GM13976 (cell line): ENCODE results near the gene AKIRIN2.
A peak's percentile ranks its signal among the peaks of the same experiment; 100 is the strongest.

Source experiments
- DNase-seq: peaks from one replicate; pipeline ENCODE4 v3.0.0; 2012; ENCODE audit warnings: low spot score
- CTCF ChIP-seq: IDR thresholded peaks from 2 replicates; pipeline ENCODE4 v1.5.1; 2012; ENCODE audit warnings: borderline replicate concordance, mild to moderate bottlenecking; ENCODE audit not compliant: insufficient read depth; ENCODE audit errors: extremely low read depth, missing control alignments, control extremely low read depth
- in situ Hi-C: fragments of 300-500 bp; cut with MboI; formaldehyde crosslinking; loops from one replicate; pipeline ENCODE4 v1.12.0; 2022; ENCODE audit warnings: low sequenced_read_pairs, mixed read lengths, inconsistent platforms; ENCODE audit not compliant: unreplicated experiment

The AKIRIN2 gene

GRCh38 chr6:87672641-87673040 is 29.4 kb downstream of the AKIRIN2 start:
- no peak for TF ChIP-seq CTCF
- no peak for DNase-seq
- in situ Hi-C loops = no loop called here

GRCh38 chr6:87671555-87672029 is 30.4 kb downstream of the AKIRIN2 start:
- in situ Hi-C loops = no loop called here
- no peak for DNase-seq
- no peak for TF ChIP-seq CTCF

- TF ChIP-seq CTCF = no peak
- in situ Hi-C loops = no loop called here
- no peak for DNase-seq
Observed at GRCh38 chr6:87670707-87671106, 31.3 kb downstream of the AKIRIN2 start.

GRCh38 chr6:87669051-87669450 is 33.0 kb downstream of the AKIRIN2 start:
- in situ Hi-C loops = no loop called here

GRCh38 chr6:87668013-87668412 is 34.0 kb downstream of the AKIRIN2 start:
- no peak for TF ChIP-seq CTCF
- DNase-seq = no peak
- in situ Hi-C loops = no loop called here

More at GRCh38 chr6:87669051-87669450, 33.0 kb downstream of the AKIRIN2 start:
- no peak for TF ChIP-seq CTCF
- DNase-seq = peak; percentile 32

GRCh38 chr6:87667032-87667431 is 35.0 kb downstream of the AKIRIN2 start:
- TF ChIP-seq CTCF = no peak
- DNase-seq = no peak
- in situ Hi-C loops = no loop called here
